Breast epithelium (tissue), 4 donors: ENCODE data around the gene ECEL1. TPM values are rescaled to one million over a fixed set of nuclear protein-coding genes. Genes with fewer than 3 reads are reported as not detected.
"Not testable (repeated sequence)": the region's sequence is repeated elsewhere in the genome, so short reads cannot be mapped to it uniquely, and the experiment has no call there.

Source experiments
- DNase-seq, 2 donors: peaks; one replicate each; pipeline ENCODE4 v3.0.0-alpha.2; 2019; ENCODE audit warnings: low spot score in 2 of 2
- H3K27ac ChIP-seq, 2 donors: fragments of 200-600 bp; sonication (generic) in 1 of 2; one replicate each; pipeline ENCODE4 v1.5.1; 2016 to 2019; ENCODE audit warnings: mild to moderate bottlenecking in 1 of 2
- H3K27me3 ChIP-seq, 2 donors: fragments of 200-600 bp; sonication (generic) in 1 of 2; one replicate each; pipeline versions ENCODE4 v1.5.1 to v1.6.0; 2017 to 2019; ENCODE audit warnings: control low read depth in 1 of 2, mild to moderate bottlenecking in 1 of 2
- H3K36me3 ChIP-seq: fragments of 200-600 bp; one replicate; pipeline ENCODE4 v1.5.1; 2019
- H3K4me1 ChIP-seq, 2 donors: fragments of 200-600 bp; sonication (generic); one replicate each; pipeline ENCODE4 v1.5.1; 2016 to 2019; ENCODE audit warnings: control low read depth in 1 of 2
- H3K4me3 ChIP-seq, 3 donors: fragments of 200-600 bp; sonication (generic); 1 replicate in 2 of 3; 2 replicates in 1 of 3; pipeline ENCODE4 v1.5.1; 2016 to 2019; ENCODE audit warnings: mild to moderate bottlenecking in 3 of 3, moderate library complexity in 2 of 3
- H3K9me3 ChIP-seq, 2 donors: fragments of 200-600 bp; sonication (generic) in 1 of 2; one replicate each; pipeline ENCODE4 v1.5.1; 2016 to 2019; ENCODE audit warnings: control low read depth in 1 of 2
- CTCF ChIP-seq, 3 donors: fragments of 450-650 bp; IDR thresholded peaks; one replicate each; pipeline ENCODE4 v1.5.1; 2016 to 2017; ENCODE audit warnings: antibody characterized with exemption in 3 of 3, mild to moderate bottlenecking in 3 of 3, moderate library complexity in 3 of 3
- POLR2A ChIP-seq: fragments of 450-650 bp; IDR thresholded peaks from one replicate; pipeline ENCODE4 v1.6.1; 2016; ENCODE audit warnings: antibody characterized with exemption, mild to moderate bottlenecking, moderate library complexity
- POLR2AphosphoS5 ChIP-seq, 3 donors: sonication (generic); formaldehyde crosslinking; IDR thresholded peaks; one replicate each; pipeline ENCODE4 v1.6.1; 2017; ENCODE audit warnings: antibody characterized with exemption in 3 of 3
- intact Hi-C: fragments of 100-400 bp; cut with DNase I; formaldehyde crosslinking; loops from one replicate; pipeline ENCODE4 v1.15.1; 2023; ENCODE audit warnings: low total_unique reads
- total RNA-seq, 3 donors: library from RNA; depleted of rRNA; stranded (reverse); fragments of >200 nt; gene quantifications; one replicate each; pipeline ENCODE4 v1.1.0, GENCODE V29; 2016

ECEL1 gene
- total RNA-seq, 3 donors from 2014 or later, result 0.15 to 2.3 (median 0.48) TPM

DNA sequence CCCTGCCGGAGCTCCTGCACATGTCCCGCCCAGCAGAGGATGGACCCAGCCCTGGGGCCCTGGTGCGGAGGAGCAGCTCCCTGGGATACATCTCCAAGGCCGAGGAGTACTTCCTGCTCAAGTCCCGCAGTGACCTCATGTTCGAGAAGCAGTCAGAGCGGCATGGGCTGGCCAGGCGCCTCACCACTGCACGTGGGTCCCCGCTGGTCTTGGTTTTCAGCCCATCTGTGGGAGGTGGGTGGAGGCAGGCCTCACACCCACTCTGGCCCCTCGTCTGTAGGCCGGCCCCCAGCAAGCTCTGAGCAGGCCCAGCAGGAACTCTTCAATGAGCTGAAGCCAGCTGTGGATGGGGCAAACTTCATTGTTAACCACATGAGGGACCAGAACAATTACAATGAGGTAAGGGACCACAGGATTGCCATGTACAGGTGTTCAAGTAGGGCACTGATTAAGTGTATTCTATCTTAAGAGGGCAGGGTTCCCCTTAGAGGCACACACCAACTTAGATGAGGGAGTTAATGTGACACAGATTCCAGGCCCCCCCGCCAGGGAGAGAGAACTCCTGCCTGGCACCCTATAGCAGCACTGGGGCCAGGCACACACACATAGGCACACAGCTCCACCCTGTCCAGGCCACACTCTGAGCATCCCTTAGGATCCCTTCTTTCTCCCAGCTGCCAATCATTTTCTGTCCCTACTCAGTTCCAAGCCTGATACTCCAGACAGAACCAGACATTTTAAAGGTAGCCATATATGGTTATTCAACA lies 46.5 kb upstream of the ECEL1 start:
- no peak overlapping the region for H3K4me3 ChIP-seq
- no peak for TF ChIP-seq POLR2A
- no peak for TF ChIP-seq CTCF (IDR thresholded peaks at IDR 0.05)
- H3K27ac ChIP-seq, result no peak overlapping the region
- H3K36me3 ChIP-seq, result no peaks in the 10 kb centered on the region
- peaks cover 0 to 6% of the 10 kb centered on the region in 2 donors for H3K9me3 ChIP-seq
- intact Hi-C loops, result no loop called here
- no peak for DNase-seq
- peaks cover 0 to 8% of the 10 kb centered on the region in 2 donors for H3K27me3 ChIP-seq
- H3K4me1 ChIP-seq, result no peaks in the 10 kb centered on the region

- H3K27ac ChIP-seq, intact Hi-C loops, H3K9me3 ChIP-seq, H3K4me3 ChIP-seq, DNase-seq, H3K27me3 ChIP-seq, H3K36me3 ChIP-seq, H3K4me1 ChIP-seq: not testable (repeated sequence)
Observed at GRCh38 chr2:232532821-232533220, 45.2 kb upstream of the ECEL1 start.

DNA sequence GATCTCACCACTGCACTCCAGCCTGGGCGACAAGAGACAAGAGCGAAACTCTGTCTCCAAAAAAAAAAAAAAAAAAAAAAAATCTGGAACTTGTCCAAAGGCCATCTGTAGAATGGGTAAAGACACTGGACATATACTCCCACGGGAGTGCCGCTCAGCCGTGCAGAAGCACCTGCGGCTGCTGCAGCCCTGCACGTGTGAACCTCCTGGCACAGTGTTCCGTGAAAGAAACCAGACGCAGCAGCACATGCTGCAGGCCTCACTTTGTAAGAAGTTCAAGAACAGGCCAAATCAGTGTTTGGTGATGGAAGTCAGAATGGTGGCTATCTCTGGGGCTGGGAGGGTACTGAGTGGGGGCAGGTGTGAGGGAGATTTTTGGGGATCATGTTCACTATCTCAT lies 44.8 kb upstream of the ECEL1 start:
- intact Hi-C loops, result no loop called here
- Histone ChIP-seq H3K4me1 (no peaks in the 10 kb centered on the region), H3K9me3 (peaks cover 0 to 6% of the 10 kb centered on the region in 2 donors), H3K36me3 (no peaks in the 10 kb centered on the region), H3K27me3 (peaks cover 0 to 8% of the 10 kb centered on the region in 2 donors), H3K4me3 (no peak overlapping the region), H3K27ac (no peak overlapping the region)
- TF ChIP-seq CTCF (IDR thresholded peaks at IDR 0.05) (no peak), POLR2AphosphoS5 (IDR thresholded peaks at IDR 0.05) (no peak), POLR2A (no peak)
- no peak for DNase-seq

- H3K4me1 ChIP-seq, result peaks cover 0 to 1% of the 10 kb centered on the region in 2 donors
- H3K4me3 ChIP-seq, result no peak overlapping the region
- no peak overlapping the region for H3K27ac ChIP-seq
- no peaks in the 10 kb centered on the region for H3K36me3 ChIP-seq
- no peak for DNase-seq
- no peak for TF ChIP-seq POLR2A
- no peak for TF ChIP-seq CTCF (IDR thresholded peaks at IDR 0.05)
- no peak for TF ChIP-seq POLR2AphosphoS5 (IDR thresholded peaks at IDR 0.05)
- no peaks in the 10 kb centered on the region for H3K9me3 ChIP-seq
- intact Hi-C loops, result no loop called here
- H3K27me3 ChIP-seq, result peaks cover under 1 to 3% of the 10 kb centered on the region in 2 donors
Observed at GRCh38 chr2:232530626-232531260, 43.1 kb upstream of the ECEL1 start.

GRCh38 chr2:232529806-232530547 lies 42.3 kb upstream of the ECEL1 start:
- Histone ChIP-seq H3K9me3 (no peaks in the 10 kb centered on the region), H3K36me3 (no peaks in the 10 kb centered on the region), H3K27ac (no peak overlapping the region), H3K4me1 (peaks cover 0 to 3% of the 10 kb centered on the region in 2 donors), H3K27me3 (peaks cover 7 to 9% of the 10 kb centered on the region in 2 donors), H3K4me3 (no peak overlapping the region)
- DNase-seq, result no peak
- intact Hi-C loops, result no loop called here
- TF ChIP-seq POLR2A, result no peak
